RWPE1 (cell line): ENCODE data around the gene KLF16.
A peak's percentile ranks its signal among the peaks of the same experiment; 100 is the strongest.
"Not testable (repeated sequence)": the region's sequence is repeated elsewhere in the genome, so short reads cannot be mapped to it uniquely, and the experiment has no call there.

Experiments
- CTCF ChIA-PET: fragments of 350-600 bp; sonication (Branson Sonifier 250); formaldehyde crosslinking; extraction: SDS; loops from one replicate; lab custom pipeline; 2021; lab: Yijun Ruan, JAX
- POLR2A ChIA-PET: fragments of 400-600 bp; formaldehyde crosslinking; extraction: SDS; loops from one replicate; lab custom pipeline; 2020; ENCODE audit warnings: antibody characterized with exemption; ENCODE audit not compliant: low non-redundant PET; lab: Yijun Ruan, JAX
- DNase-seq: peaks from one replicate; pipeline ENCODE4 v3.0.0; 2012; ENCODE audit warnings: low spot score
- H3K27ac ChIP-seq: fragments of 450-650 bp; 2 replicates; pipeline ENCODE4 v1.5.1; 2017
- TF ChIP-seq, protein P1 (sequence below): fragments of 450-650 bp; conservative IDR thresholded peaks from 2 replicates; pipeline ENCODE4 v1.5.1; 2017; ENCODE audit warnings: low read depth, mild to moderate bottlenecking

Gene KLF16

DNA sequence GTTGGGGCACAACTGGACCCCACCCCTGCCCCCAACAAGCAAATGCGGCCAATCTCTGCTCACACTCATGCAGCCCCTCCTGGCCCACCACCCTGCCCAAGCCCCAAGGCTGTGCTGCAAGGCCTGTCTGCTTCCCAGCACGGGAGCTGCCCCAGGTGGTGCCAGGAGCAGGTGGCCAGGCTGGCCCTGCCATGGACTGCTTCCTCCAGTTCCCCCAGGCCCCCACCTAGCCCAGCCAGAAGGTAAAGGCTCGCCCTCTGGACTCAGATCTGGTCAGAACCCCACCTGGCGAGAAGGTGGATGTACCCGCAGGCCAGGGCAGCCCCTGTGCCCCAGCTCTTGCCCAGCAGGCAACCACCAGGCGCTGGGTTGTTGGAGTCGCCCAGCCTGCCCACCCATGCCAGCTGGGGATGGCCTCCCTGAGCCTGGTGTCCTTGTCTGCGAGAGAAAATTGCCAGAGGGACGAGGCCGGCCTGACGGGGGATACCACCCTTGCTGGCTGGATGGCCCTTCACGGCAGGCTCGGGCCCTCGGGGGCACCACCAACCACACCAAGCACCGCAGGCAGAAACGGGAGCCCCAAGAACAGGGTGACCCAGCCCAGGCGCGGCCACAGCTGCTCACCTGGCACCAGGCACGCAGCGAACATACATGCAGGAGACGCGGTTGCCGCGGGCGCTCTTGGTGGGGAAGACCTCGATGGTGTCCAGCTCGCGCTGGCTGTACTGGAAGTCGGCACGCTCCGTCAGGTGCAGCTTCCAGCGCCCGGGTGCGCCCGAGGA lies 17.4 kb upstream of the KLF16 start:
- ChIA-PET CTCF (interaction anchor here (0.6 to 0.7 kb wide), 2 partner anchors 38 to 484 kb away, joined by 3 read pairs; no protein-coding TSS in a partner anchor), POLR2A (no interaction called here)
- H3K27ac ChIP-seq = peak overlapping the region; percentile 17
- DNase-seq = no peak
- TF ChIP-seq, protein P1, sequence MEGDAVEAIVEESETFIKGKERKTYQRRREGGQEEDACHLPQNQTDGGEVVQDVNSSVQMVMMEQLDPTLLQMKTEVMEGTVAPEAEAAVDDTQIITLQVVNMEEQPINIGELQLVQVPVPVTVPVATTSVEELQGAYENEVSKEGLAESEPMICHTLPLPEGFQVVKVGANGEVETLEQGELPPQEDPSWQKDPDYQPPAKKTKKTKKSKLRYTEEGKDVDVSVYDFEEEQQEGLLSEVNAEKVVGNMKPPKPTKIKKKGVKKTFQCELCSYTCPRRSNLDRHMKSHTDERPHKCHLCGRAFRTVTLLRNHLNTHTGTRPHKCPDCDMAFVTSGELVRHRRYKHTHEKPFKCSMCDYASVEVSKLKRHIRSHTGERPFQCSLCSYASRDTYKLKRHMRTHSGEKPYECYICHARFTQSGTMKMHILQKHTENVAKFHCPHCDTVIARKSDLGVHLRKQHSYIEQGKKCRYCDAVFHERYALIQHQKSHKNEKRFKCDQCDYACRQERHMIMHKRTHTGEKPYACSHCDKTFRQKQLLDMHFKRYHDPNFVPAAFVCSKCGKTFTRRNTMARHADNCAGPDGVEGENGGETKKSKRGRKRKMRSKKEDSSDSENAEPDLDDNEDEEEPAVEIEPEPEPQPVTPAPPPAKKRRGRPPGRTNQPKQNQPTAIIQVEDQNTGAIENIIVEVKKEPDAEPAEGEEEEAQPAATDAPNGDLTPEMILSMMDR = no peak

DNA sequence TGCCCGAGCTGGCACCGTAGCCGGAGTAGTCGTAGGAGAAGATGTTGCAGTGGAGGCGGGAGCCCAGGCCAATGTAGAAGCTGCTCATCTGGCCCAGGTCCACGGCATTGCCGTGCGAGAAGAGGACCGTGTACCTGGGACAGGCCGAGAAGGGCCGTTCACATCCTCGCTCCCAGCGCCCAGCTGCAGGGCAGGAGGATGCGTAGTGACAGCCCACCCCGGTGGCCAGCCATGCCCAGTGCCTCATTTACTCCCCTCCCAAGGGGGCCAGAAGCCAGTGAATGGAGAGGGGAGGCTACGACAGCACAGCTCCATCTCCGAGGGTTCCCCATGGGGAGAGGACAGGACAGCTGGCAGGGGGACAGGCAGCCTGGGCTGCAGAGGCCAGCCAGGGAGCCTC lies 16.6 kb upstream of the KLF16 start:
- DNase-seq, CTCF ChIA-PET, POLR2A ChIA-PET: not testable (repeated sequence)
- H3K27ac ChIP-seq = peak overlapping the region; percentile 17

- CTCF ChIA-PET, POLR2A ChIA-PET, DNase-seq: not testable (repeated sequence)
- H3K27ac ChIP-seq = peak overlapping the region; percentile 28; the same call in 1 of the 2 replicates
Measured at GRCh38 chr19:1878583-1878982, 15.2 kb upstream of the KLF16 start.

DNA sequence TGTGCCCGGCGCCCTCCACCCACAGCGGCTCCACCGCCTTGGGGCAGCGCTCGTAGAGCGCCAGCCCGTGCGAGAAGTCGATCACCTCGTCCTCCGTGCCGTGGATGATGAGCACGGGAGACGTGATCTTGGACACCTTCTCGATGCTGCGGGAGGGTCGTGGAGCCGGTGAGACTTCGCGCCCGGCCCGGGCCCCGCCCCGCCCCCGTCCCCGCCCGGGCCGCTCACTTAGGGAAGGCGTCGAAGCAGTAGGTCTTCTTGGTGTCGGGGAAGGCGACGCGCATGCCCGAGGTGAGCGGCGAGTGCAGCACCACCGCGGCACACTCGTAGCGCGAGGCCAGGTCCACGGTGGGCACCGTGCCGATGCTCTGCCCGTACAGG lies 13.9 kb upstream of the KLF16 start:
- CTCF ChIA-PET = interaction anchor here (0.6 kb wide), 1 partner anchor 331 kb away, joined by 3 read pairs; no protein-coding TSS in a partner anchor
- POLR2A ChIA-PET, DNase-seq: not testable (repeated sequence)
- H3K27ac ChIP-seq = peak overlapping the region; percentile 90

DNA sequence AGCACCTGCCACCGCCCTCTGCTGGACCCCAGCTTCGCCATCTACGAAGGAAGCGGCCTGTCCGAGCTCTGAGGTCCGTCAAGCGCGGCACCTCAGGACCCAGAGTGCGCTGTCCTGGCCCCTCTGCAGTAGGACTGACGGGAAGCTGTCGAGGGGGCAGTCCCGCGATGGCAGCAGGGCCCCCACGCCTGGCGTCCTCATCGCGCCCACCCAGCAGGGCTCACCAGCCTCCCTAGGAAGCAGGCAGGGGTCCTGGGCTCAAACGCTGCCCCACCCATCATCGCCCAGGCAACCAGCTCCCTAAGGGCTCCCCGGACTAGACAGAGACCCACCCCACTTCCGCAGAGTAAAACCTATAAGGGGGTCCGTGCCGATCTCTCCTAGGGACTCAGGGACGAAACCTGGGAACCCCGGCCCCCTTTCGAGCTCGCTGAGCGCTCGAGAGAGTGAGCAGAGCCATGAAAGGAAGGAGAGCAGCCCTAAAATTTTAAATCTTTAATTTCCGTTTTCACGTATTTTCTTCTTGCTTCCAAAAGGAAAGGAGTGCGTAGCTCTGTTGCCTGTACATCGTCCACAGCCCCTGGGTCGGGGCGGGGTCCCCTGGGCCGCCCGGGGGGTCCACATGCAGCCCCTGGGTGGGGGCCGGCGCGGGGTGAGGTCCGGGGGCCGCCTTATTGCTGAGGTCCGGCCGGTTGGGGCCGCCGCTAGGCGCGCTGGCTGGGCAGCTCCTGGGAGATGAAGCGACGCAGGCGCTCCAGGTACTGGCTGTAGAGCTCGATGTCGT lies 13.3 kb upstream of the KLF16 start:
- not testable (repeated sequence) for DNase-seq
- peak overlapping the region; percentile 90 for H3K27ac ChIP-seq
- POLR2A ChIA-PET = interaction anchor here (1.0 kb wide), 1 partner anchor 8 kb away, joined by 3 read pairs; the partner anchor contains the start of gene ABHD17A
- CTCF ChIA-PET = interaction anchor here (0.6 to 1.1 kb wide), 5 partner anchors 13 to 507 kb away, joined by 3 to 5 read pairs (median 3); no protein-coding TSS in a partner anchor

- TF ChIP-seq, protein P1 = no peak
- DNase-seq = peak; percentile 67
- POLR2A ChIA-PET = interaction anchor here (0.9 to 1.0 kb wide), 2 partner anchors 9 to 18 kb away, joined by 3 to 5 read pairs; partner anchors contain the start of gene ABHD17A
- peak overlapping the region; percentile 90 for H3K27ac ChIP-seq
- CTCF ChIA-PET = interaction anchor here (0.6 to 1.1 kb wide), 5 partner anchors 11 to 508 kb away, joined by 3 to 5 read pairs (median 3); no protein-coding TSS in a partner anchor
Measured at GRCh38 chr19:1875646-1876495, 12.5 kb upstream of the KLF16 start.

GRCh38 chr19:1875265-1875645 lies 11.9 kb upstream of the KLF16 start:
- CTCF ChIA-PET = interaction anchor here (0.9 kb wide), 1 partner anchor 10 kb away, joined by 4 read pairs; no protein-coding TSS in a partner anchor
- not testable (repeated sequence) for DNase-seq
- POLR2A ChIA-PET = interaction anchor here (0.9 kb wide), 1 partner anchor 18 kb away, joined by 5 read pairs; no protein-coding TSS in a partner anchor
- peak overlapping the region; percentile 90 for H3K27ac ChIP-seq

- H3K27ac ChIP-seq = peak overlapping the region; percentile 90
- TF ChIP-seq, protein P1 = no peak
- no peak for DNase-seq
- ChIA-PET CTCF (interaction anchor here (0.9 to 1.1 kb wide), 2 partner anchors 10 to 55 kb away, joined by 3 to 4 read pairs; no protein-coding TSS in a partner anchor), POLR2A (interaction anchor here (0.7 to 0.9 kb wide), 2 partner anchors 17 to 68 kb away, joined by 5 to 16 read pairs; no protein-coding TSS in a partner anchor)
Measured at GRCh38 chr19:1874554-1875185, 11.3 kb upstream of the KLF16 start.
